HG02623 (cell line): ENCODE results near the gene CBLC.

ENCODE experiments used
- ATAC-seq: cut with Tn5 transposase; IDR thresholded peaks from one replicate; pipeline ENCODE4 v1.9.1; 2021; ENCODE audit warnings: moderate library complexity; ENCODE audit not compliant: unreplicated experiment

Gene CBLC

DNA sequence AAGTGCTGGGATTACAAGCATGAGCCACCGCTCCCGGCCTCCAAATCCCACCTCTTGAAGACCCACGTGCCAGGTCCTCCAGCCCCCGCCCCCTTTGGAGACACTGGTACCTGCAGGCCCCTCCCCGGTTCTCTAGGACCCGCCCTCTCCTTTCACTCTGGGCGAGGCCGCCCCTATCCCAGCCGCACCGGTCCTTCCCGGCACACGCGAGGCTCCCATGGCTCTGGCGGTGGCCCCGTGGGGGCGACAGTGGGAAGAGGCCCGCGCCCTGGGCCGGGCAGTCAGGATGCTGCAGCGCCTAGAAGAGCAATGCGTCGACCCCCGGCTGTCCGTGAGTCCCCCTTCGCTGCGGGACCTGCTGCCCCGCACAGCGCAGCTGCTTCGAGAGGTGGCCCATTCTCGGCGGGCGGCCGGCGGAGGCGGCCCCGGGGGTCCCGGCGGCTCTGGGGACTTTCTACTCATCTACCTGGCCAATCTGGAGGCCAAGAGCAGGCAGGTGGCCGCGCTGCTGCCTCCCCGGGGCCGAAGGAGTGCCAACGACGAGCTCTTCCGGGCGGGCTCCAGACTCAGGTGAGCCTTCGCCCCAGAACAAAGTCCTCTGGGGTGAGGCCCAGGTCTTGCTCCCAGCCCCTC, at the start of gene CBLC:
TSS of gene CBLC (plus strand) at position 176 of the 633 bp plus-strand sequence. CDS start at position 218, 42 bp downstream.
- ATAC-seq = no peak

- no peak for ATAC-seq
These were observed 49.5 kb upstream of the CBLC start for GRCh38 chr19:44728178-44728577.

- ATAC-seq = no peak
These were observed 48.1 kb upstream of the CBLC start for GRCh38 chr19:44729516-44730033.

GRCh38 chr19:44731081-44731480, 46.6 kb upstream of the CBLC start:
- no peak for ATAC-seq

DNA sequence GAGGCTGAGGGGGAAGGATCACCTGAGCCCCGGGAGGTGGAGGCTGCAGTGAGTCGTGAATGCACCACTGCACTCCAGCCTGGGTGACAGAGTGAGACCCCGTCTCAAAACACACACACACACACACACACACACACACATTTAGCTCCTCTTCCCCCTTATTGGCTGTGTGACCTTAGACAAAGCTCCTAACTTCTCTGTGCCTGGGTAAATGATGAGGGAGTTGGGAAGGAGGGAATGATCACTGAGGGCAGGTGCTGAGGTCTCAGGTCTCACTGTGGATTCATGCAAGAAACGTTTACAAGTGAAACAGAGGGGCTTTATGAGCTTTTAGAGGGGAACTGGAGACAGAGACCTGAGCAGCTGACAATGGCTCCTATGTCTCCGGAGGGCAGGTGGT, 46.1 kb upstream of the CBLC start:
- no peak for ATAC-seq

GRCh38 chr19:44732235-44733014, 45.3 kb upstream of the CBLC start:
- no peak for ATAC-seq

DNA sequence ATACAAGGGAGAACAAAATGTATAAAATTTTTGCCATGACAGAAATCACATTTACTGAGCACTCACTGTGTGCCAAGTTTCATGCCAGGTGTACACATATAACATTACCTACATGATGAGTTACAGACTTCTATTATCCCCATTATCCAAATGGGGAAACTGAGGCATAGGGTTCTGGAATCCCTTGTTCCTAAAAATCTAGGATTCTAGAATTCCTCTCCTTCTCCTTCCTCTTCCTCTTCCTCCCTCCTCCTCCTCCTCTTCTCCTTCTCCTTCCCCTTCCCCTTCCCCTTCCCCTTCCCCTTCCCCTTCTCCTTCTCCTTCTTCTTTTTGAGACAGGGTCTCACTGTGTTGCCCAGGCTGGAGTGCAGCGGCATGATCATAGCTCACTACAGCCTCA, 43.3 kb upstream of the CBLC start:
- ATAC-seq = no peak

- ATAC-seq = no peak
These were observed 42.7 kb upstream of the CBLC start for GRCh38 chr19:44735011-44735410.

DNA sequence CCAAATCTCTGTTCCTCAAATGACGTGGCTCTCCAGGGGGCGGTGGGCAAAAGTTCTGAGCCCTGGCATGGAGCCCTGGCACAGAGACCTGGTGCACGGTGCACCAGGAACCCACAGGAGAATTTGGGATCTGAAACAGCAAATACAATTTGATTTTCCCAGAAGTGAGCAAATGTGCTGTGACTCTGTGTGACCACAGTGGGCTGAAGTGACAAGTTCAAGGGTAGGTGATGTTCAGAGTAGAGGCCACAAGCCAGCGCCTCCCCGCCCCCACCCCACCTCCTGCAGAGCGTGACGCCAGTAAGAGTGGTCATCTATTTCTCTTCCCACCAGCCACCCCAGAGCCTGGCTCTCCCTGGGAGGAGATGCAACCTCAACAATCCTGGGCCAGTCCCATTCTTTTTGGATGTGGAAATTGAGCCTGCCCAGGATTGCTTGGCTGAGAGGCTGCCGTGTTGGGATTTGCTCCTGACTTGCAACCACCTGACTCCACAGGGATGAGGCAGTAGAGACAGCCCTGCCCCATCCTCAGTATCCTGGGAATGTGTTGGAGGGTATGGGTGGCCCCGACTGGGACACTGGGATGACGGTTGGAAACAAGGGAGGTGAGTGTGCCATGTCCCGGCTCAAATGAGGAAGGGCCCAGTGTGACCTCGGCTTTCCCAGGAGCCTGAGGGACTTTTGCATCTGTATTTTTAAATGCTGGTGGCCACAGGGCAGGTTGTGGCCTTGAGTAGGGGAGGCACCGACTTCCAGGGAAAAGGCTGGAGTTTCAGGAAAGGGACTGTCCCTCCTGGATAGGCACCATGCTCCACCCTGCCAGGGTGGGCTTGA, 40.2 kb upstream of the CBLC start:
- ATAC-seq = no peak

- ATAC-seq = no peak
These were observed 39.6 kb upstream of the CBLC start for GRCh38 chr19:44738136-44738535.

DNA sequence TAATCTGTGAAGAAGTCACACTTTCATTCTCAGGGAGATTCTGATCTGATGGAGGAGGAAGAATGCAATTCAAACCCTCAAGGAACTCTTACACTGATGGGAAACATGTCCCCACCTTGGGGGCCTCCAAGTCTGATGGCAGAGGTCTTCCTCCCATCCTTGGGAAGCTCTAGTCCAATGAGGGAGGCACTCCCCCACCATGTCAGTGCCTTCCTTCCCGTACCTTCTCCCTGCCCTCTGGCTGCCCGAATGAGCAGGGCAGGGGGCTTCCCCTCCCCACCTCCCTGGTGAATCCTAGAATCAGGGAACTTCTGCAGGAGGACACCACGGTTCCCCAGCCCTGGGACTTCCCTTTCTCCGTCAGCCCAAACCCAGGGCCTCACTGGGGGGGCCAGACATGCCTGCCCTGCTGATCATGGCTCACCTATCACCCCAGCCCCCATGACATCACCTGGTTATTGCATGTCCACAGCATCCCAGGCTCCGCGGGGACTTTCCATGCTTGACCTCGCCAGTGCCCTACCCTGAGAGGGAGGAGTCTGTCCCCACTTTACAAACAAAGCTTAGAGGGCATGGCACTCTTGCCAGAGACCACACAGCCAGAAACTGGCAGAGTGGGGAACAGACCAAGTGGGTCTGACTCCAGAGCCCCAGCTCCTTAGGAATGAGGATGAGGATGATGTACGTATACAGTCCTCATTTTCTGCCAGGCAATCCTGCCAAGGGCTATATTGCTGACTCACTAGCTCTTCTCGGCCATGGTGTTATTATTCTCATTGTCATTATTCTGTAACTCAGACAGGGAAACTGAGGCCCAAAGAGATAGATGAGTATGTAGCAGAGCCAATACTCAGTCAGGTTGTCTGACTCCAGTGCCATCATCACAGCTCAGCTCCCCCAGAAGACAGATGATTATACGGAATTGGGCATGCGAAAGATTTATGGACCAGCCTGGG, 38.8 kb upstream of the CBLC start:
- ATAC-seq = no peak

DNA sequence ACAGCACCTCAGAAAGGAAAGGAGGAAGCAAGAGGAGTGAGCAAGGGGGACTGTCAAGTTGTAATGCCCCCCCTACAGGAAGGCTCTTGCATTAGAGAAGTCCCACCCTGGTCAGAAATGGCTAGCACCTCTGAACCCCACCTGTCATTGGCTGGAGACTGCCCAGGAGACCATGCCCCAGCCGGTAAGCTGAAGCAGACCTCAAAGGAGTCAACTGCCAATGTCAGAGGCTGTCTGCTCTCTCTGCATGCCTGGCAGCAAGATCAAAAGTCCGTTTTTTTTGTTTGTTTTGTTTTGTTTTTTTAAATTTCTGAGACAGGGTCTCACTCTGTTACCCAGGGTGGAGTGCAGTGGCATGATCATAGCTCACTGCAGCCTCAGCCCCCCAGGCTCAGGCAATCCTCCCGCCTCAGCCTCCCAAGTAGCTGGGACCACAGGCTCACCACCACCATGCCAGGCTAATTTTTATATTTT, 37.3 kb upstream of the CBLC start:
- no peak for ATAC-seq

DNA sequence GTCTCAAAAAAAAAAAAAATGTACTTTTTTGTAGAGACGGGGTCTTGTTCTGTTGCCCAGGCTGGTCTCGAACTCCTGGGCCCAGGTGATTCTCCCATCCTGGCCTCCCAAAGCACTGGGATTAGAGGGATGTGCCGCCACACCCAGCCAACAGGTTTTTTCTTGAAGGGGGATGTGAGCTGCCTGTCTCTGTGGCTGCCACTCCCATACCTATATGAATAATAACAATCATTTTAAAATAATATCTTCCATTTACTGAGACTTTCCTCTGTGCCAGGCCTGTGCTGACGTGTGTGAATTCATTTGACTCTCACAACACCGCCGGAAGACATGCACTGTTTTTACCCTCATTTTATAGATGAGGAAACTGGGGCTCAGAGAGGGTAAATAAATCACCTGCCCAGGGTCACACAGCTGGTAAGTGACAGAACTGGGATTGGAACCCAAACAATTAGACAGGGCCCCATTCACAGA, 36.4 kb upstream of the CBLC start:
- no peak for ATAC-seq

- no peak for ATAC-seq
These were observed 35.8 kb upstream of the CBLC start for GRCh38 chr19:44741841-44742329.

GRCh38 chr19:44742330-44743061, 35.2 kb upstream of the CBLC start:
- no peak for ATAC-seq

- no peak for ATAC-seq
These were observed 32.8 kb upstream of the CBLC start for GRCh38 chr19:44744871-44745332.

- no peak for ATAC-seq
These were observed 32.3 kb upstream of the CBLC start for GRCh38 chr19:44745341-44745831.

- no peak for ATAC-seq
These were observed 31.6 kb upstream of the CBLC start for GRCh38 chr19:44745887-44746600.
